ENCODE measurements around the gene SNRNP25.
A peak's percentile ranks its signal among the peaks of the same experiment; 100 is the strongest.
"Not testable (repeated sequence)": the region's sequence is repeated elsewhere in the genome, so short reads cannot be mapped to it uniquely, and the experiment has no call there.

The SNRNP25 gene

DNA sequence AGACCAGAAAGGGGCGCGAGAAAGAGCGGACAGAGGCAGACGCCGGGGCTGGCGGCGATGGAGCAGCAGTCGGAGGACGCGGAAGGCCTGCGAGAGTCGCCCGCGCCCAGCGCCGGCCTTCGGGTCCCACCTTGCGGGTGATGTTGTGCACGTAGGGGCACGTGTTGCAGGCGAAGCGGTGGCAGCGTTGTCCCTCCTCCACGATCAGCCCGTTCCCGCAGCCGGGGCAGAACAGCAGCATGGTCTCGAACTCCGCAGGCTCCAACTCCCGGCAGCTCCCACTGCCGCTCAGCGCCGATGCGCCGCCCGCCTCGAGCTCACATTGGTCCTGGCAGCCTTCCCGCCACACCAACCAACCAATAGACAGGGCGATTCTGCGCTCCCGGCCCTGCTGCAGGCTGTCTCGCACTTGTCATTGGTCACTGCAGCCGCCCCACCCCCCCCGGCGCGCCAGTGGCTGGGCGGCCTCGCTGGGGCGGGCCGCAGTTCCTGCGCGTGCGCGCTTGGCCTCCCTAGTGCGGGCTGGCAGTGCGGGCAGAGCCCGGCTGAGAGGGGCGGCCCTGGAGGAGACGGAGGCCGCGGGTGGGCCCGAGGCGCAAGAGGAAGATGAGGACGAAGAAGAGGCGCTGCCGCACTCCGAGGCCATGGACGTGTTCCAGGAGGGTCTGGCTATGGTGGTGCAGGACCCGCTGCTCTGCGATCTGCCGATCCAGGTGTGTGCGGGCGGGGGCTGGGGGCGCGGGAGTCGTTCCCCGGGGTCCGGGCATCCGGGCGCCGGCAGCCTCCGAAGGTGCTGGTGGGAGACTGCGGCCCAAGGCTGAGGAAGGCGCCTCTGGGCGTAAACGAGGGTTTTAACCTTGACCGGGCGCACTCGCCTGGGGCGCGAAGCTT is at the start of gene SNRNP25, which contains the start of gene POLR3K:
TSS of gene SNRNP25 (plus strand) at position 483 of the 891 bp plus-strand sequence. CDS start at position 672, 189 bp downstream.
TSS of gene POLR3K (minus strand) at position 263 of the 891 bp plus-strand sequence. CDS start at position 241, 22 bp downstream.
- DNase-seq (ENCODE audit: low read depth) = peak; percentile 93

DNA sequence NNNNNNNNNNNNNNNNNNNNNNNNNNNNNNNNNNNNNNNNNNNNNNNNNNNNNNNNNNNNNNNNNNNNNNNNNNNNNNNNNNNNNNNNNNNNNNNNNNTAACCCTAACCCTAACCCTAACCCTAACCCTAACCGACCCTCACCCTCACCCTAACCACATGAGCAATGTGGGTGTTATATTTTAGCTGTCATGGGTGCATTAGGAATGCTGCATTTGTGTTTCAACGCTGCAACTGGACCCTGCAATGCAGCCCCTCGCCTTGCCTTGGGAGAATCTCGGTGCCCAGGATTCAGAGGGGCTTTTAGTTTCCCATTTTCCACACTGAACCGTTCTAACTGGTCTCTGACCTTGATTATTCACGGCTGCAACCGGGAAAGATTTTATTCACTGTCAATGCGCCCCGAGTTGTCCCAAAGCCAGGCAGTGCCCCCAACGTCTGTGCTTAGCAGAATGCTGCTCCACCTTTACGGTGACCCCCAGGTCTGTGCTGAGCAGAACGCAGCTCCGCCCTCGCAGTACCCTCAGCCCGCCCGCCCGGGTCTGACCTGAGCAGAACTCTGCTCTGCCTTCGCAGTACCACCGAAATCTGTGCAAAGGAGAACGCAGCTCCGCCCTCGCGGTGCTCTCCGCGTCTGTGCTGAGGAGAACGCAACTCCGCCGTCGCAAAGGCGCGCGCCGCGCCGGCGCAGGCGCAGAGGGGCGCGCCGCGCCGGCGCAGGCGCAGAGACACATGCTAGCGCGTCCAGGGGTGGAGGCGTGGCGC is 43.5 kb upstream of the SNRNP25 start:
- DNase-seq (ENCODE audit: low read depth) = no peak

DNA sequence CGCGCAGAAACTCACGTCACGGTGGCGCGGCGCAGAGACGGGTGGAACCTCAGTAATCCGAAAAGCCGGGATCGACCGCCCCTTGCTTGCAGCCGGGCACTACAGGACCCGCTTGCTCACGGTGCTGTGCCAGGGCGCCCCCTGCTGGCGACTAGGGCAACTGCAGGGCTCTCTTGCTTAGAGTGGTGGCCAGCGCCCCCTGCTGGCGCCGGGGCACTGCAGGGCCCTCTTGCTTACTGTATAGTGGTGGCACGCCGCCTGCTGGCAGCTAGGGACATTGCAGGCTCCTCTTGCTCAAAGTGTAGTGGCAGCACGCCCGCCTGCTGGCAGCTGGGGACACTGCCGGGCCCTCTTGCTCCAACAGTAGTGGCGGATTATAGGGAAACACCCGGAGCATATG is 42.9 kb upstream of the SNRNP25 start:
- DNase-seq (ENCODE audit: low read depth) = peak; percentile 78

DNA sequence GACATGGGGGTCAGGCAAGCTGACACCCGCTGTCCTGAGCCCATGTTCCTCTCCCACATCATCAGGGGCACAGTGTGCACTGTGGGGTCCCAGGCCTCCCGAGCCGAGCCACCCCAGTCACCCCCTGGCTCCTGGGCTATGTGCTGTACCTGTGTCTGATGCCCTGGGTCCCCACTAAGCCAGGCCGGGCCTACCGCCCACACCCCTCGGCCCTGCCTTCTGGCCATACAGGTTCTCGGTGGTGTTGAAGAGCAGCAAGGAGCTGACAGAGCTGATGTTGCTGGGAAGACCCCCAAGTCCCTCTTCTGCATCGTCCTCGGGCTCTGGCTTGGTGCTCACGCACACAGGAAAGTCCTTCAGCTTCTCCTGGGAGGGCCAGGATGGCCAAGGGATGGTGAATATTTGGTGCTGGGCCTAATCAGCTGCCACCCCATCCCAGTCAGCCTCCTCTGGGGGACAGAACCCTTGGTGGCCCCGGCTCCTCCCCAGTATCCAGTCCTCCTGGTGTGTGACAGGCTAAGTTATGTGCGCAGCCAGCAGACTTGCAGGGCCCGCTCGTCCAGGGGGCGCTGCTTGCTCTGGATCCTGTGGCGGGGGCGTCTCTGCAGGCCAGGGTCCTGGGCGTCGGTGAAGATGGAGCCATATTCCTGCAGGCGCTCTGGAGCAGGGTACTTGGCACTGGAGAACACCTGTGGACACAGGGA is 36.4 kb upstream of the SNRNP25 start:
- DNase-seq (ENCODE audit: low read depth) = not testable (repeated sequence)

DNA sequence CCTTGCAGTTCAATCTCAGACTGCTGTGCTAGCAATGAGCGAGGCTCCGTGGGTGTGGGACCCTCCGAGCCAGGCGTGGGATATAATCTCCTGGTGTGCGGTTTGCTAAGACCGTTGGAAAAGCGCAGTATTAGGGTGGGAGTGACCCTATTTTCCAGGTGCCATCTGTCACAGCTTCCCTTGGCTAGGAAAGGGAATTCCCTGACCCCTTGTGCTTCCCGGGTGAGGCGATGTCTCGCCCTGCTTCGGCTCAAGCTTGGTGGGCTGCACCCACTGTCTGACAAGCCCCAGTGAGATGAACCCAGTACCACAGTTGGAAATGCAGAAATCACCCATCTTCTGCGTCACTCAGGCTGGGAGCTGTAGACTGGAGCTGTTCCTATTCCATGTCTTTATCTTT is 32.7 kb upstream of the SNRNP25 start:
- not testable (repeated sequence) for DNase-seq (ENCODE audit: low read depth)

DNA sequence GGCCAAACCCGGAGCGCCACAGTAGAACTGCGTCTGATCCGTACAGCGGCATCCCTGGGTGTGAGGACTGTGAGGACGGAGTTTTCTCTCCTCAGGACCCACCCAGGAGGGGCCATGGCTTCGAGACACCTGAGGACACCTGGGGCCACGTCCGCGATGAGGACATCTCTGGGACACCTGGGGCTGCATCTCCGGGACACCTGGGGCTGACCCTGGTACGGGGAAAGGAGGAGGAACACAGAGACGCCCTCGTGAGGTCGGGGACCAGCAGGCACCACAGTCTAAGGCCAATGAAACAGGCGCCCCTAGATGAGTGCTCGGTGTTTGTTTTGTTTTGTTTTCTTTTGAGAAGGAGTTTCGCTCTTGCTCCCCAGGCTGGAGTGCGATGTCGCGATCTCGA is 29.5 kb upstream of the SNRNP25 start:
- DNase-seq (ENCODE audit: low read depth) = not testable (repeated sequence)

DNA sequence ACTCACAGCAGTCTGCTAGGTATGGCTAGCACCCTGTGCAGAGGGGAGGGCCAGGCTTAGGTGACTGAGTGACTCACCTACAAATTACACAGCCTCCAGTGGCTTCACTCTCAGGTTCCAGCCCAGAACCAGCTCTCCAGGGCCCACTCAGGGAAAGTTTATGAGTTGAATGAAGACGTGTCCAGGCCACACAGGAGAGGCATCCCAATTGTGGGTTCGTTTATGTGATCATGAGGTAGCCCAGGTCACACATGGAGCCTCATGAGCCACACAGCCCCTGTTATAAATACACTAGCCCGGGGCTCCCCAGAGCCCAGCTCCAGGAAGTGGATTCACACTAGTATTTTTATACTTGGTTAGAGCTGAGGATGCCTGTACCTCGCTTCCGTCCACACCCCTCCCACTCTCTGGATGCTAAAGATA is 27.7 kb upstream of the SNRNP25 start:
- not testable (repeated sequence) for DNase-seq (ENCODE audit: low read depth)

DNA sequence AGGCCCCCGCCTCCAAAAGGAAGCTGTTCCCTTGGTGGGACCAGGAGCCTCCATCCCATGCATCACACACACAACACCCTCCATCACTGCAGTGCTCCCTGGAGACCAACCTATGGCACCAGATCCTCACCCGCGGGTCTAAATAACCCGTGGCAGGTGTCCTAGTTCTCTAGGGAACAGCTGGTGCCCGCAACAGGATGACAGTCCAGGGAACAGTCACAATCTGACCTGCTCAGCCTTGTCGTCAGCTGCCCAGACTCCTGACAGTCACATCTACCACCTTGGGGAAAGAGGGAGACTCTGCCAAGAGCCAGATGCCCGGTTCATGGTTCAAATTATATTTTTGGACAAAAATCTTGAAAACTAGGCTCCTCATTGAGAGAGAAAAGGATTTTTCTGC is 23.0 kb upstream of the SNRNP25 start:
- DNase-seq (ENCODE audit: low read depth) = not testable (repeated sequence)

DNA sequence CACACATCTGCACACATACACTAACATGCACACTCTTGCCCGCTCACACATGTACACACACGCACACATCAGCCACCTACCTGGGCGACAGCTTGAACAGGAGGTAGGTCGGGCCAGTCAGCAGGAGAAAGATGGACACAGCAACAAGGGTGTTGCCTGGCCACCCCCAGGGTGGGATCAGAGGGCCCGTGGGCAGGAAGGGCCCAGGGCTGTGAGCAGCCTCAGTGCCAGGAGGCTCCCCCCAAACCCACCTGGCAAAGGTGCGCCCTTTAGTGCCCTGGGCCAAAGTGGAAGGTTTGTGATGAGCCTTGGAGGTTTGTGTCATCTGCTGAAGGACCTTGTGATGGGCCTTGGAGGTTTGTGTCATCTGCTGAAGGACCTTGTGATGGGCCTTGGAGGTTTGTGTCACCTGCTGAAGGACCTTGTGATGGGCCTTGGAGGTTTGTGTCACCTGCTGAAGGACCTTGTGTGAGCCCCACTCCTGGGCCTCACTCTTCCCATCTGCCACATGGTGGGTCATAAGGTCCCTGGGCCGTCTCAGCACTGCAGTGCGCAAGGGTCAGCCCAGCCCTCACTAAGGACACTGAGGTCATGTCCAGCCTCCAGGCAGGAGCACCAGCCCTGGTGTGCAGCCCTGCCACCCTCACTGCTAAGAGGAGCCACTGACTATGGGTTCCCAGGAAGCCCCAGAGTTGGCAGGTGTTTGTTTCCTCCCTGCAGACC is 20.3 kb upstream of the SNRNP25 start:
- not testable (repeated sequence) for DNase-seq (ENCODE audit: low read depth)

DNA sequence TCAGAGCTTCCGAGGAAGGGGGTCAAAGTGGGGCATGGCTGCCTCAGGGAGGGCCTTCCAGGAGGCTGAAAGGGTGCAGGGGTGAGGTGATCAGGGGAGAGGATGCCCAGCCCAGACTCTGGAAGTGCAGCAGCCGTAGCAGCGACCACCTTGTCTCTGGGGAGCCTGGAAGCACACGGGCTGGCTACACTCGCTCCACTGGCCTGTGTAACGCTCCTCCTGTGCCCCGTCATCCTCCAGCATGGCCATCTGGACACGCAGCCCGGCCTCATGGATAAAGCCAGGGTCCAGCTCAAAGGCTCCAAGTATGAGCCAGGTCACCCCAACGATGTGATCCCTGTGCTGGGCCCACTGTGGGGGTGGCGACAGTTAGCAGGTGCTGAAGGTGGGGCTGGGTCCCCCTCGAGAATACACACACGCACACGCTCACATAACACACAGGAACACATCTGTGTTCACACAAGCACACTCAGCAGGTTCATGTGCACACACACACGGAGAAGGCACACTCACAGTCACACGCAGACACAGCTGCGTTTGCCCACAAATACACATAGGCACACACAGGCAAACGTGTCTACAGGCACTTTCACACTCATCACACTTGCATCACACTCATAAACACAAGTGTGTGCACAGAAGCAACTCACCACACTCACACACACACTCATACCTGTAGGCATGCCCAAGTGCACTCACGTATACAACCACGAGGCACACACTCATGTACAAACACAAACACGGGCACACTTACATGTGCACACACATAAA is 19.6 kb upstream of the SNRNP25 start:
- no peak for DNase-seq (ENCODE audit: low read depth)

DNA sequence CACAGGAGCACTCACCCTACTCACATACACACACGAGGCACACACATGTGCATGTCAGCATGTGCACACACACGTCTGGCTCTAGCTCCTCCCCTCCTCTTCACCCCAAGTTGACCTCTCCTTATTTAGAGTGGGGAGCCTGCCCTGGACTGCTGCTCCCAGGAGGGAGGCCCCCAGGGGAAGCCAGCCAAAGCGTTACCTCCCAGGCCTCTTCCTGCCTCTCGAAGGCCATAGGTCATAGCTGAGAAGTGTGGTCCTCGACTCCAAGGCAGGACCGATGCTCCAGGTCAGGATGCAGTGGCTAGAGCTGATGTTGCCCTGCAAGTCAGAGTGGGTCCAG is 19.0 kb upstream of the SNRNP25 start:
- no peak for DNase-seq (ENCODE audit: low read depth)

DNA sequence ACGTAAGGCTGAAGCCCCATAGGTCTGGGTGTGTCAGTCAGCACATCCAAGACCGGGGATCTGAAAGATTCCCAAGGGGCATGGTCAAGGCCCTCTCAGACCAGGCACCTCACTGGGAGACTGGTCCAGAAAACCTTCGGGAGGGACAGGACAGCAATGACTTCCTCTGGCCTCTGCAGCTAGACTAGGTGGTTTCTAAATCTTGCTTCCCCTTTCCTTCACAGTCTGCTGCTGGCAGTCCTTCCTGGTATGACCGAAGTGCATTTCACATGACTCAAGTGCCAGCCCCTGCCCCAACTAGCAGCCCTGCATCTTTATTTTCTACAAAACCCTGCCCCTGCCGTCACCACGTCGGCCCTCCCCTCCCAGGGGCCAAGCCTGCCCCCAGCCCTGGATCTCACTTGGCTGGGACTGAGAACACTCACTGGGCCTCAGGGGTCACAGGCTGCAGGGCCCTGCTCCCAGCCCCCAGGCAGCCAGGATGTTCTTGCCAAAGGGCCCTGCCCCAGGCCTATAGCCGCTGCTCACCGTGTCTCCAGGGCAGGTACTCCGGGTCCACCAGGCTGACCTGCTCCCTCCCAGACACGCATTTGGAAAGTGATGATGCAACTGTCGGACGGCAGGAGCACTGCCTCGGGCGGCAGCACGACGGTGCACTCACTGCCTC is 18.5 kb upstream of the SNRNP25 start:
- no peak for DNase-seq (ENCODE audit: low read depth)

DNA sequence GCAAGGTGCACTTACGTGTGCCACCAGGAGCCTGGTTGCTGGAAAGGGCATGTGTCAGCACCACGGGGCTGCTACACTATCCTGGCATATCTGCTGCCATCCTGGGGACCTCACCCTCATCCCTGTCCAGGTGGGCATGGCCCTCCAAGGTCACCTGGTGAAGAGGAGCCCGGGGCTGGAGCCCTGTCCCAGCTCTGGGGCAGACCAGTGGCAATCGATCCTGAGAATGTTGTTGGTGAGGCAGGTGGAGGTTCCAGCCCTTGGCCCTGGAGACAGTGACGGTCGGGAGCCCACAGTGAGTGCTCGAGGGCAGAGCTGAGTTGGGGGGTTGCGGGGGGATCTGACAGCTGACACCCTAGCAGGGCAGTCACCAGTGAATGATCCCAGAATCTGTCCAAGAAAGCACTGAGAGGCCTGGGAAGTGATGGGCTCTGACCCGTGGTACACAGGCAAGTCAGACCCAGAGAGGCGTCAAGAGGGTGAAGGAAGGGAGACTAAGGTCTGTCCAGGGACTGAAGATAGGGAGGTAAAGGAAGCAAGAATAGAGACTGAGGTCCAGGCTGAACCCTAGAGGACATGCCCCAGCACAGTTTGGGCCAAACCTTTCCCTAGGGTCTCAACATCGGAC is 17.8 kb upstream of the SNRNP25 start:
- no peak for DNase-seq (ENCODE audit: low read depth)

DNA sequence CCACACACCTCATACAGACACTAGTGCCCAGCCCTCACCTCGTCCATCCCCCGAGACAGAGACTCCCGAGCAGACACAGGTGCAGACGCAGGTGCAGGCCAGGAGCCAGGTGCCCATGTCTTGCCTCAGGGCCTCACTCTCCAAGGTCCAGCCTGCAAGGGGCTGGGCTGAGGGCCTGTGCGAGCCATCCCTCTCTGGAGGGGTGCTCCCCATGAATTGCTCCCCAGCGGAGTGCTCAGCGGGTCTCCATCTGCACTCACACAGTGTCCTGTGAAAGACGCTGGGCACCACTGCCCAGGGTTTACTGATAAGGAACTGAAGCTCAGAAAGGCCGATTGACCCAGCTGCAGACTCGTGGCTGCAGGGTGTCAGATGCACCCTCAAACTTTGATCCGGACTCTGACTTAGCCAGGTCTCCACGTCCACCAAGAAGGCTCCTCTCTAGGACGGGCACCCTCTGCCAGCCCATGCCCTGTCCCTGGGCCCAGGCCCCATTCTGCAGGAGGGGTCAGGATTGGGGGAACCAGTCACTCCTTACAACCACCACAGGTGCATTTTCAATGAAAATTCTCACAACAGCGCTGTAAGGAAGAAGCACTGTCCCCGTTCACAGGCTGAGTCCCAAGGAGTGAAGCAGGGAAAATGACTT is 17.2 kb upstream of the SNRNP25 start:
- no peak for DNase-seq (ENCODE audit: low read depth)

DNA sequence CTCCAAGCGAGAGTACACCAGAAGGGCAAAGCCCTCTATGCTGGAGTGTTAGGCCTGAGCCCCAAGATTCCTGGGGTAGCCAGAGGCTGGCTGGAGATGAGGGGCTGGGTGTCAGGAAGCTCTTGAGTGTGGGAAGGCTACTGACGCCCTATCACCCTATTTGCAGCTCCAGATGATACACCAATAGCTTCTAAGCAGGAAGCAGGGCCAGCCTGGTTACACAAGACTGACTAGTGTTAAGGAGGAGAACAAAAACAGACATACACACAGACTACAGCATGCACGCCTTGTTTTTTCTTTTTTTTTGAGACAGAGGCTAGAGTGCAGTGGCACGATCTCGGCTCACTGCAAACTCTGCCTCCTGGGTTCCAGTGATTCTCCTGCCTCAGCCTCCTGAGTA is 16.1 kb upstream of the SNRNP25 start:
- DNase-seq (ENCODE audit: low read depth) = no peak

DNA sequence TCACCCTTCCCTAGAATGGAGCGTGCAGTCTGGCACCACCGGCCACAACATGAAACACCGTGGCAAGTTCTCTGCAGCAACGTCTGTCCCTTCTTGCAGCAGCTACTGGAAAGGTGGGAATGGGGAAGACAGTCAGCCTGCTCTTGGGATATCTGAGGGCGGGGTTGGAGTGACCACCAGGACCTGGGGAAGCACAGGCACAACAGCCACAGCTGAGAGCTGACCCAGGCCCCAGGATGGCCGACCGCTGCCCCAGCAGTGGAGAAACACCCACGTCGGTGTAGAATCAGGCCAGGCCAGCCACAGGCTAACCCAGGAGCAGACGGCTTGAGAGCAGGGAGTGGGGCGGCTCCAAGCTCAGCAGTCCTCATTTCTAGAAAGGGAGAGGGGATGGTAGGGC is 15.4 kb upstream of the SNRNP25 start:
- not testable (repeated sequence) for DNase-seq (ENCODE audit: low read depth)

DNA sequence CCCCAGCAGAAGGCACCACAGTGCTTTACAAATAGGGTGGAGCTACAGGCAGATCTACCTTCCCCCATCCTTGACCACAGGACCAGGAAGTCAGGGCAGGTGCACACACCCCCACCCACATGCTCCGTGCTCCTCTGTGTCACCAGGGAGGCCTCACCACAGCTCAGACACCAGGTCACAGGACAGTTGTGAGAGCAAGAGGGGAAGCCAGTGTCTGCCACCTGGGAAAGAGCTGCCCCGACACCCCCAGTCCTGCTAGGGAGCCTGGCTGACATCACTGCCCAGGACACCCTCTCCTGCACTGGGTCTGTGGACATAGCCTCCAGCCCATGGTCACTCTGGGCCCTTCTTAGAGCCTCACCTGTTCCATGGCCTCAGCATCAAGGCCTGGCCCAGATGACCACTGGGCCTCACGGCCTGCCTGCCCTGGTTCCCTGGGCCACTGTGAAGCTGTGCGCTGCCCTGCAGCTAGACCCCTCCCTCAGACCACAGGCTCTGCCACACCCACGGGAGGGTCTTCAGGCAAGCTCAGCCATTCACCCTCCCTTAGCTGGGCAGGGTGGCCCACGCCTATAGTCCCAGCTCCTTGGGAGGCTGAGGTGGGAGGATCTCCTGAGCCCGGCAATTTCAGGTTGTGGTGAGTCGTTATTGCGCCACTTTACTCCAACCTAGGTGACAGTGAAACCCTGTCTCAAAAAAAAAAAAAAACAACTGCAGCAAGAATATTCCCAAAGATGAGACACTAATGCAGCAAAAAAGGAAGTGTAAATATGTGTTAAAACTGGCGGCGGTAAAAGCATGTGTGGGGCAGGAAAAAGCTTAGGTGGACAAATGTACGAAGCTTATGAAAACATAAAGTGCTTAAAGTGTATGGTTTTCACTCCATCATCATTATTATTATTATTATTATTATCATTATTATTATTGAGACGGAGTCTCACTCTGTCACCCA is 14.4 kb upstream of the SNRNP25 start:
- no peak for DNase-seq (ENCODE audit: low read depth)

DNA sequence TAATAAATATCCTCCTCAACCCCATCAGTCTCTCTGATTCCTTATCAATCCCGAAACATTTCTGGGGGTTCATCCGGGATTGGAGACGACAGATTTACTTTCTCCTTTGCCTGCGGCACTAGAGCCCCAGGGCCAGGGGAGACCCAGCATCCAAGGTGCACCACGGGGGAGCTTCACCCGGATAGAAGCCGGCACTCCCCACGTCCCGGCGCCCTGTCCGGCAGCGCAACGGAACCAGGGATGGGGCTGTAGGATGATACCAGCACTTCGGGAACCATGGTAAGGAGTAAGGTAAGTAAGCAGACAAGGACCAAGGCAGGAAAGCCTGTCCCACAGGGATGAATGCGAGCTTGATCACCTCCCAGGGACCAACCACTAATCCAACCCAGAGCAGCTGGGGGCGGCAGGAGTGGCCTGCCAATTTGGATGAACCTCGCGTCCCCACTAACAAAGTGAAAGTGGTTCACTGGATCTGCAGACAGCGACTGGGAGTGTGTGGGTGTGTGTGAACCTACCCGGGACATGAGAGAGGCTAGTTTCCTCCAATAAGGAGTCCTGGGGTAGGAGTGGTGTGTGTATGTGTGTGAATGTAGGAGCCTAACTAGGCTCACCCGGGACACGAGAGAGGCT is 12.1 kb upstream of the SNRNP25 start:
- DNase-seq (ENCODE audit: low read depth) = no peak
